B cell (primary cell): ENCODE measurements around the gene POLRMT. TPM values are rescaled to one million over a fixed set of nuclear protein-coding genes. Genes with fewer than 3 reads are reported as not detected.

Experiments used
- ATAC-seq: fragments of 200-7000 bp; cut with Tn5 transposase; one replicate; pipeline ENCODE4 v1.10.0; 2021; ENCODE audit warnings: low read depth, mild to moderate bottlenecking, moderate number of reproducible peaks, moderate library complexity
- CTCF ChIA-PET: fragments of 350-600 bp; sonication (Branson Sonifier 250); formaldehyde crosslinking; loops from one replicate; lab custom pipeline; 2021; ENCODE audit warnings: antibody characterized with exemption, inconsistent platforms; lab: Charles Lee
- POLR2A ChIA-PET: fragments of 350-600 bp; sonication (Branson Sonifier 250); formaldehyde crosslinking; loops from one replicate; lab custom pipeline; 2021; ENCODE audit warnings: antibody characterized with exemption; lab: Charles Lee
- DNase-seq: peaks from one replicate; pipeline ENCODE4 v3.0.0; 2013
- H2AFZ ChIP-seq: 2 replicates; pipeline ENCODE4 v1.6.1; 2012; ENCODE audit warnings: mild to moderate bottlenecking, low read depth, low read length; ENCODE audit not compliant: insufficient read depth, poor library complexity, severe bottlenecking
- H3K27ac ChIP-seq, 2 donors: 1 replicate in 1 of 2; 2 replicates in 1 of 2; pipeline ENCODE4 v1.5.1; 2012 to 2013; ENCODE audit warnings: low read length in 2 of 2, mild to moderate bottlenecking in 2 of 2, moderate library complexity in 1 of 2
- H3K27me3 ChIP-seq, 4 experiments: fragments of 200-600 bp in 1 of 4; sonication (generic) in 1 of 4; replicated peaks in 1 of 4; 1 replicate in 2 of 4; 2 replicates in 2 of 4; pipeline versions ENCODE4 v1.6.1 to v1.7.0; 2013 to 2016; ENCODE audit warnings: low read length in 3 of 4, mild to moderate bottlenecking in 2 of 4, mixed read lengths in 1 of 4, moderate library complexity in 1 of 4; ENCODE audit not compliant: insufficient read depth in 4 of 4, control insufficient read depth in 3 of 4; ENCODE audit errors: control extremely low read depth in 1 of 4
- H3K36me3 ChIP-seq, 2 experiments: replicated peaks in 1 of 2; 1 replicate in 1 of 2; 2 replicates in 1 of 2; pipeline versions ENCODE4 v1.6.1 to v1.7.1; 2013; ENCODE audit warnings: low read length in 1 of 2; ENCODE audit not compliant: insufficient read depth in 2 of 2, control insufficient read depth in 1 of 2; ENCODE audit errors: control extremely low read depth in 1 of 2, extremely low read depth in 1 of 2
- H3K4me1 ChIP-seq, 2 donors: fragments of 200-600 bp in 1 of 2; sonication (generic) in 1 of 2; 1 replicate in 1 of 2; 2 replicates in 1 of 2; pipeline versions ENCODE4 v1.5.1 to v1.6.1; 2013 to 2017; ENCODE audit warnings: low read length in 2 of 2; ENCODE audit not compliant: control insufficient read depth in 2 of 2, insufficient read depth in 2 of 2
- H3K4me2 ChIP-seq: replicated peaks from 2 replicates; pipeline ENCODE3; 2012; ENCODE audit warnings: mild to moderate bottlenecking, low read depth, low read length; ENCODE audit not compliant: poor library complexity, severe bottlenecking
- H3K4me3 ChIP-seq, 5 experiments: fragments of 200-600 bp in 1 of 5; sonication (generic) in 1 of 5; 1 replicate in 3 of 5; 2 replicates in 2 of 5; pipeline versions ENCODE4 v1.5.1 to v1.7.0; 2011 to 2016; ENCODE audit warnings: low read length in 4 of 5, mild to moderate bottlenecking in 4 of 5, low read depth in 2 of 5, control low read depth in 1 of 5, moderate library complexity in 1 of 5; ENCODE audit not compliant: insufficient read depth in 1 of 5; ENCODE audit errors: control extremely low read depth in 1 of 5, extremely low read depth in 1 of 5
- H3K79me2 ChIP-seq: fragments of 200-600 bp; sonication (generic); one replicate; pipeline ENCODE4 v1.6.0; 2016; ENCODE audit warnings: low read length; ENCODE audit not compliant: control insufficient read depth, insufficient read depth
- H3K9ac ChIP-seq: fragments of 200-600 bp; sonication (generic); 2 replicates; pipeline ENCODE4 v1.6.1; 2017; ENCODE audit warnings: mild to moderate bottlenecking, low read length, moderate library complexity
- H3K9me3 ChIP-seq, 3 donors: one replicate each; pipeline versions ENCODE4 v1.6.1 to v1.7.1; 2013; ENCODE audit warnings: low read length in 2 of 3; ENCODE audit not compliant: control insufficient read depth in 2 of 3, insufficient read depth in 1 of 3; ENCODE audit errors: control extremely low read depth in 1 of 3
- H4K20me1 ChIP-seq: 2 replicates; pipeline ENCODE4 v1.6.0; 2012; ENCODE audit warnings: mild to moderate bottlenecking, low read length; ENCODE audit not compliant: insufficient read depth, control insufficient read depth, poor library complexity, severe bottlenecking
- H3K27ac Mint-ChIP-seq: one replicate; pipeline ENCODE4 v1.8.0; 2021; ENCODE audit warnings: mixed read lengths
- H3K27me3 Mint-ChIP-seq: one replicate; pipeline ENCODE4 v1.8.0; 2021; ENCODE audit warnings: mixed read lengths
- H3K4me1 Mint-ChIP-seq: one replicate; pipeline ENCODE4 v1.8.0; 2021; ENCODE audit warnings: mixed read lengths
- H3K4me3 Mint-ChIP-seq: one replicate; pipeline ENCODE4 v1.8.0; 2021; ENCODE audit warnings: mixed read lengths
- H3K9me3 Mint-ChIP-seq: one replicate; pipeline ENCODE4 v1.8.0; 2022; ENCODE audit warnings: mixed read lengths; ENCODE audit not compliant: insufficient read depth
- CTCF ChIP-seq: fragments of 200-600 bp; IDR thresholded peaks from one replicate; pipeline ENCODE4 v1.8.0; 2022; ENCODE audit warnings: antibody characterized with exemption, mild to moderate bottlenecking
- EZH2 ChIP-seq: IDR thresholded peaks from 2 replicates; pipeline ENCODE4 v1.6.1; 2012; ENCODE audit warnings: borderline replicate concordance, low read depth, mild to moderate bottlenecking, moderate library complexity, low read length; ENCODE audit not compliant: insufficient read depth, poor library complexity, severe bottlenecking
- WGBS: methylation state at CpG from one replicate; pipeline ENCODE4 v1.1.5; 2013; ENCODE audit warnings: missing lambda C conversion rate; ENCODE audit not compliant: insufficient coverage; 5-methylcytosine and 5-hydroxymethylcytosine counted together
- intact Hi-C: fragments of 100-400 bp; cut with micrococcal nuclease; formaldehyde crosslinking; loops from one replicate; pipeline ENCODE4 v1.10.0; 2022
- polyA plus RNA-seq: library from polyadenylated mRNA; depleted of rRNA; stranded (reverse); fragments of >200 nt; gene quantifications from 2 replicates; pipeline ENCODE4 v1.2.3, GENCODE V29; 2012
- total RNA-seq, 2 donors: library from RNA; stranded (reverse); fragments of 120-200 nt in 1 of 2; gene quantifications; 1 replicate in 1 of 2; 2 replicates in 1 of 2; pipeline versions ENCODE4 v1.2.3 to v1.2.4, GENCODE V29; 2013 to 2022

POLRMT gene
- total and polyA plus RNA-seq, 2 donors (not counting 1 experiment from before 2014, with no cell fraction given) = 77.8 to 98.0 TPM

GRCh38 chr19:640606-641189 is 7.4 kb upstream of the POLRMT start:
- no peak overlapping the region for H3K27ac ChIP-seq
- peak overlapping the region; percentile 79 for H3K4me2 ChIP-seq
- no peak overlapping the region for H2AFZ ChIP-seq
- H3K4me1 ChIP-seq = peaks cover 12 to 39% of the 10 kb centered on the region in 2 donors
- peak overlapping the region; percentile 10 for H3K4me3 Mint-ChIP-seq
- H3K27me3 Mint-ChIP-seq = no peaks in the 10 kb centered on the region
- ChIA-PET POLR2A (interaction anchor here (0.6 kb wide), 1 partner anchor 43 kb away, joined by 3 read pairs; no protein-coding TSS in a partner anchor), CTCF (no interaction called here)
- intact Hi-C loops = no loop called here
- no peak overlapping the region for H3K27ac Mint-ChIP-seq
- no peaks in the 10 kb centered on the region for H3K79me2 ChIP-seq
- 91% methylated on average over 26 of the region's 31 CpGs for WGBS
- H3K9me3 Mint-ChIP-seq = no peaks in the 10 kb centered on the region
- TF ChIP-seq EZH2 = no peak
- no peak for TF ChIP-seq CTCF
- no peak overlapping the region for H3K4me3 ChIP-seq
- no peak overlapping the region for H3K9ac ChIP-seq
- peaks cover 25% of the 10 kb centered on the region for H4K20me1 ChIP-seq
- DNase-seq = no peak
- peaks cover 0 to 2% (median 0%) of the 10 kb centered on the region in 4 experiments for H3K27me3 ChIP-seq
- peaks cover 0 to 6% (median 0%) of the 10 kb centered on the region in 3 donors for H3K9me3 ChIP-seq
- no peak for ATAC-seq
- H3K4me1 Mint-ChIP-seq = peaks cover 24% of the 10 kb centered on the region
- H3K36me3 ChIP-seq = peaks cover 0 to 8% of the 10 kb centered on the region in 2 experiments

- H3K27me3 Mint-ChIP-seq = no peaks in the 10 kb centered on the region
- Histone ChIP-seq H3K36me3 (peaks cover 0 to 7% of the 10 kb centered on the region in 2 experiments), H2AFZ (peak overlapping the region; percentile 60), H3K4me1 (peaks cover 12 to 39% of the 10 kb centered on the region in 2 donors), H3K27me3 (peaks cover 0 to 2% (median 0%) of the 10 kb centered on the region in 4 experiments), H3K4me2 (peak overlapping the region; percentile 79), H4K20me1 (peaks cover 21% of the 10 kb centered on the region), H3K4me3 (peak overlapping the region in 3 of 5 experiments; percentile 29 to 44 (median 42)), H3K9ac (peak overlapping the region; percentile 53), H3K79me2 (no peaks in the 10 kb centered on the region), H3K27ac (no peak overlapping the region), H3K9me3 (peaks cover 0 to 6% (median 0%) of the 10 kb centered on the region in 3 donors)
- POLR2A ChIA-PET = no interaction called here
- CTCF ChIA-PET = no interaction called here
- TF ChIP-seq CTCF (no peak), EZH2 (no peak)
- intact Hi-C loops = no loop called here
- no peaks in the 10 kb centered on the region for H3K9me3 Mint-ChIP-seq
- H3K27ac Mint-ChIP-seq = peak overlapping the region; percentile 10
- WGBS = 41% methylated on average over 24 of the region's 25 CpGs
- ATAC-seq (no peak), DNase-seq (no peak)
- H3K4me1 Mint-ChIP-seq = peaks cover 24% of the 10 kb centered on the region
- H3K4me3 Mint-ChIP-seq = peak overlapping the region; percentile 39
Observed at GRCh38 chr19:640161-640558, 6.8 kb upstream of the POLRMT start.
